Measurements from ENCODE around the gene ZNF555. TPM values are rescaled to one million over a fixed set of nuclear protein-coding genes. Genes with fewer than 3 reads are reported as not detected.
"Not testable (repeated sequence)": the region's sequence is repeated elsewhere in the genome, so short reads cannot be mapped to it uniquely, and the experiment has no call there.

ZNF555 gene
- total RNA-seq, 1 donor from 2014 or later, result 0.66 TPM

GRCh38 chr19:2877398-2878331 lies 36.4 kb downstream of the ZNF555 start:
- Mint-ChIP-seq H3K9me3 (peaks cover 27% of the 10 kb centered on the region), H3K4me1 (ENCODE audit: low read depth) (no peaks in the 10 kb centered on the region), H3K4me3 (ENCODE audit: low read depth) (no peak overlapping the region), H3K36me3 (ENCODE audit: low read depth) (peaks cover 10% of the 10 kb centered on the region), H3K27ac (no peak overlapping the region), H3K27me3 (ENCODE audit: low read depth) (no peaks in the 10 kb centered on the region)
- intact Hi-C loops (cut with micrococcal nuclease), result no loop called here
- DNase-seq (ENCODE audit: low spot score), result no peak

GRCh38 chr19:2883686-2884439 lies 42.6 kb downstream of the ZNF555 start:
- Mint-ChIP-seq H3K9me3 (peaks cover 12% of the 10 kb centered on the region), H3K27me3 (ENCODE audit: low read depth) (no peaks in the 10 kb centered on the region), H3K27ac (no peak overlapping the region), H3K4me3 (ENCODE audit: low read depth) (no peak overlapping the region), H3K4me1 (ENCODE audit: low read depth) (no peaks in the 10 kb centered on the region), H3K36me3 (ENCODE audit: low read depth) (no peaks in the 10 kb centered on the region)
- intact Hi-C loops (cut with micrococcal nuclease), result no loop called here
- DNase-seq (ENCODE audit: low spot score), result no peak

- Mint-ChIP-seq H3K4me1 (ENCODE audit: low read depth) (no peaks in the 10 kb centered on the region), H3K27me3 (ENCODE audit: low read depth) (no peaks in the 10 kb centered on the region), H3K9me3 (peaks cover 7% of the 10 kb centered on the region), H3K36me3 (ENCODE audit: low read depth) (no peaks in the 10 kb centered on the region), H3K4me3 (ENCODE audit: low read depth) (no peak overlapping the region), H3K27ac (no peak overlapping the region)
- intact Hi-C loops (cut with micrococcal nuclease), result no loop called here
- no peak for DNase-seq (ENCODE audit: low spot score)
Observed at GRCh38 chr19:2885736-2886135, 44.5 kb downstream of the ZNF555 start.

DNA sequence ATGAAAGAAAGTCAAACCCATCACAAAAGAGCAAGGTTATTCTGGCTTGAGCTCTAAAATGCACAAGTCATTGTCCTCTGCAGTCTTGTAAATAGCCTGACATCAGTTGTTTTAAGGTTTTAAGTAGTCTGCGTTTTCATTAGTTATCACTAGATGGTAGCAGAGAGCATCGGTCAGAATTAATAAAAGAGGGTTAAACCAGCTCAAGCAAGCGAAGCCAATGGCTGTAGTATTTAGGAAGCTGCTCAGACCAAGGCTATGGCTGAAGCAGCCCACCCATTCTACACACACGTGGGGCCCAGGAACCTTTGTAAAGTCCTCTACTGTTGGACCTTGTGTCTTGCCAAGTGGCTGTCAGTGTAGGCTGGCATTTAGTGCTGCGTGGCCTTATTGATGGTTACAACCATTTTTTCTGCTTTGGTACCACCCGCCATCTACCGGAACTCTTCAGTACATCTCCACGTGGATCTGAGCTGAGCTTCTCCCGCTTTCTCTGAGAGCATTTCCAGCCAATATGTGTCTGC lies 46.2 kb downstream of the ZNF555 start:
- no peak for DNase-seq (ENCODE audit: low spot score)
- no peak overlapping the region for H3K27ac Mint-ChIP-seq
- intact Hi-C loops (cut with micrococcal nuclease), result no loop called here

GRCh38 chr19:2888731-2889224 lies 47.5 kb downstream of the ZNF555 start:
- no peak overlapping the region for H3K27ac Mint-ChIP-seq
- H3K27me3 Mint-ChIP-seq (ENCODE audit: low read depth), result no peaks in the 10 kb centered on the region
- no peaks in the 10 kb centered on the region for H3K4me1 Mint-ChIP-seq (ENCODE audit: low read depth)
- H3K9me3 Mint-ChIP-seq, result peaks cover 1% of the 10 kb centered on the region
- intact Hi-C loops (cut with micrococcal nuclease), result no loop called here
- no peak overlapping the region for H3K4me3 Mint-ChIP-seq (ENCODE audit: low read depth)
- DNase-seq (ENCODE audit: low spot score), result no peak
- no peaks in the 10 kb centered on the region for H3K36me3 Mint-ChIP-seq (ENCODE audit: low read depth)

More for the DNA sequence above, 46.2 kb downstream of the ZNF555 start:
- no peaks in the 10 kb centered on the region for H3K4me1 Mint-ChIP-seq (ENCODE audit: low read depth)
- H3K27me3 Mint-ChIP-seq (ENCODE audit: low read depth), result no peaks in the 10 kb centered on the region
- peaks cover 7% of the 10 kb centered on the region for H3K9me3 Mint-ChIP-seq
- no peak overlapping the region for H3K4me3 Mint-ChIP-seq (ENCODE audit: low read depth)
- H3K36me3 Mint-ChIP-seq (ENCODE audit: low read depth), result no peaks in the 10 kb centered on the region

- H3K4me3 Mint-ChIP-seq (ENCODE audit: low read depth); H3K9me3 Mint-ChIP-seq; DNase-seq (ENCODE audit: low spot score); intact Hi-C loops (cut with micrococcal nuclease); H3K4me1 Mint-ChIP-seq (ENCODE audit: low read depth); H3K27me3 Mint-ChIP-seq (ENCODE audit: low read depth); H3K27ac Mint-ChIP-seq; H3K36me3 Mint-ChIP-seq (ENCODE audit: low read depth): not testable (repeated sequence)
Observed at GRCh38 chr19:2890531-2890930, 49.3 kb downstream of the ZNF555 start.

GRCh38 chr19:2896694-2897093 lies 55.4 kb downstream of the ZNF555 start:
- Mint-ChIP-seq H3K36me3 (ENCODE audit: low read depth) (no peaks in the 10 kb centered on the region), H3K27me3 (ENCODE audit: low read depth) (no peaks in the 10 kb centered on the region), H3K27ac (no peak overlapping the region), H3K4me1 (ENCODE audit: low read depth) (peaks cover 4% of the 10 kb centered on the region), H3K4me3 (ENCODE audit: low read depth) (no peak overlapping the region), H3K9me3 (peaks cover 15% of the 10 kb centered on the region)
- DNase-seq (ENCODE audit: low spot score), result no peak
- intact Hi-C loops (cut with micrococcal nuclease), result no loop called here

- Mint-ChIP-seq H3K9me3 (peaks cover 12% of the 10 kb centered on the region), H3K27ac (peak within 1 kb of the TSS; percentile 93), H3K27me3 (ENCODE audit: low read depth) (no peaks in the 10 kb centered on the region), H3K36me3 (ENCODE audit: low read depth) (no peaks in the 10 kb centered on the region), H3K4me1 (ENCODE audit: low read depth) (peaks cover 8% of the 10 kb centered on the region), H3K4me3 (ENCODE audit: low read depth) (peak within 1 kb of the TSS; percentile 97)
- DNase-seq (ENCODE audit: low spot score), result peak; percentile 94
- intact Hi-C loops (cut with micrococcal nuclease), result loop anchor here (1.0 kb wide), 1 partner anchor 45 kb away; no protein-coding TSS in a partner anchor
Observed at GRCh38 chr19:2900296-2901252, 59.3 kb downstream of the ZNF555 start, which contains the start of gene ZNF57. Gene ZNF57, plus strand, starts transcription at chr19:2900928. Its CDS starts 118 bp downstream, at chr19:2901046.

- H3K4me3 Mint-ChIP-seq (ENCODE audit: low read depth), result peak overlapping the region; percentile 30
- H3K4me1 Mint-ChIP-seq (ENCODE audit: low read depth), result peaks cover 8% of the 10 kb centered on the region
- intact Hi-C loops (cut with micrococcal nuclease), result no loop called here
- peaks cover 4% of the 10 kb centered on the region for H3K36me3 Mint-ChIP-seq (ENCODE audit: low read depth)
- H3K27me3 Mint-ChIP-seq (ENCODE audit: low read depth), result no peaks in the 10 kb centered on the region
- H3K9me3 Mint-ChIP-seq, result peaks cover 14% of the 10 kb centered on the region
- DNase-seq (ENCODE audit: low spot score), result no peak
- H3K27ac Mint-ChIP-seq, result no peak overlapping the region
Observed at GRCh38 chr19:2902590-2903218, 61.4 kb downstream of the ZNF555 start.

DNA sequence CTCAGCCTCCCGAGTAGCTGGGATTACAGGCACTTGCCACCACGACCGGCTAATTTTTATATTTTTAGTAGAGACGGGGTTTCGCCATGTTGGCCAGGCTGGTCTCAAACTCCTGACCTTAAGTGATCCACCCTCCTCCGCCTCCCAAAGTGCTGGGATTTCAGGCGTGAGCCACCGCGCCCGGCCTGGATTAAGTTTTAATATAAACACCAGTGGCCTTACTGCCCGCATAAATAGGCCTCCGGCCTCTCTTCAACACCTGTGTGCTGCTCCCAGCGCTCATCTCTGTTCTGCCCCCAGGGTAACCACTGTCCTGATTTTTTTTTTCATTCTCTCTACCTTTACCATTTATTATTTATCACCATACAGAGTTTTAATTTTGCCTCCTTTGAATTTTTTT lies 62.1 kb downstream of the ZNF555 start:
- H3K4me3 Mint-ChIP-seq (ENCODE audit: low read depth); H3K36me3 Mint-ChIP-seq (ENCODE audit: low read depth); intact Hi-C loops (cut with micrococcal nuclease); H3K27ac Mint-ChIP-seq; DNase-seq (ENCODE audit: low spot score); H3K27me3 Mint-ChIP-seq (ENCODE audit: low read depth); H3K4me1 Mint-ChIP-seq (ENCODE audit: low read depth): not testable (repeated sequence)
- peaks cover 10% of the 10 kb centered on the region for H3K9me3 Mint-ChIP-seq

- peaks cover 16% of the 10 kb centered on the region for H3K9me3 Mint-ChIP-seq
- no peak overlapping the region for H3K4me3 Mint-ChIP-seq (ENCODE audit: low read depth)
- peaks cover 22% of the 10 kb centered on the region for H3K36me3 Mint-ChIP-seq (ENCODE audit: low read depth)
- intact Hi-C loops (cut with micrococcal nuclease), result no loop called here
- no peak overlapping the region for H3K27ac Mint-ChIP-seq
- no peak for DNase-seq (ENCODE audit: low spot score)
- H3K27me3 Mint-ChIP-seq (ENCODE audit: low read depth), result no peaks in the 10 kb centered on the region
- peaks cover 11% of the 10 kb centered on the region for H3K4me1 Mint-ChIP-seq (ENCODE audit: low read depth)
Observed at GRCh38 chr19:2905918-2906519, 64.7 kb downstream of the ZNF555 start.
